Measurements from ENCODE around the gene NEU1. TPM values are rescaled to one million over a fixed set of nuclear protein-coding genes. Genes with fewer than 3 reads are reported as not detected.

Gene NEU1
- polyA plus RNA-seq, 1 donor (not counting 4 experiments of a cell fraction or from before 2014, with no cell fraction given): 27.9 TPM

DNA sequence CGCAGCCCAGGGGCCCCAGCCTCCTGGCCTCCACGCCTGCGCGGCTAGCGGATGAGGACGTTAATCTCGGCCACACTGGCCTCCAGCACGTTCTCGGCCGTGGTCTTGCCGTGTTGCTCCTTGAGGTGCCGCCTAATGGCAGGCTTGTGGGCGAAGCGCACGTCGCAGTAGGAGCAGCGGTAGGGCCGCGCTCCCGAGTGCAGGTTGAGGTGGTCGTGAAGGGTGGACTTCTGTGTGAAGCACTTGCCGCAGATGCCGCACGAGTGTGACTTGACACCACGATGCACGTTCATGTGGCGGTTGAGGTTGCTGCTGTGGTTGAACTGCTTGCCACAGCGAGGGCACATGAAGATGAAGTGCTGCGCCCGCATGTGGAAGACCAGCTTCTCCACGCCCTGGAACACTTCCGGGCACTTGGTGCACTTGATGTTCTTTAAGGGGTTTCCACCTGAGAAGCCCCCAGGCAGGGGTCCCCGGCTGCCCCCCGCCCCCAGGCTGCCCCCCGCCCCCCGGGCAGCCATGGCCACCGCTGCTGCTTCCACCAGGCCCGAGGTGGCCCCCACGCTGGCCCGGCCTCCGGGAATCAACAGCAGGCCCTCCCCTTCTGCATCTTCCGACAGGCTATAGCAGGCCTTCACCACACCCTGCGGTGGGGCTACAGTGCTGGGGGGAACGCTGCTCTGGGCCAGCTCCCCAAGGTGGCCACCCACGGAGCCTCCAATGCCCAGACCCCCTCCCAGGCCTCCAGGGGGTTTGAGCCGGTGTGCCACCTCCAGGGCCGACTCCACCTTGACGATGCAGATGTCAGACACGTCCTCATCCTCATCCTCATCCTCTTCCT, 37.5 kb upstream of the NEU1 start:
- Histone ChIP-seq H3K9me3 (ENCODE audit: control insufficient read depth, low read depth, low read length) (no peaks in the 10 kb centered on the region), H3K36me3 (ENCODE audit: control insufficient read depth in 2 of 2, extremely low read depth in 1 of 2, insufficient read depth in 2 of 2, low read length in 2 of 2) (peaks cover 1 to 5% of the 10 kb centered on the region in 2 experiments), H3K4me3 (ENCODE audit: control insufficient read depth in 2 of 3, extremely low read depth in 1 of 3, insufficient read depth in 2 of 3, low read depth in 1 of 3, low read length in 3 of 3) (no peak overlapping the region), H3K4me2 (ENCODE audit: control insufficient read depth, extremely low read depth, insufficient read depth, low read depth, low read length) (no peak overlapping the region), H3K79me2 (ENCODE audit: control insufficient read depth, insufficient read depth, low read length) (no peaks in the 10 kb centered on the region), H4K20me1 (ENCODE audit: control insufficient read depth, extremely low read depth, insufficient read depth, low read length) (no peaks in the 10 kb centered on the region), H3K9ac (ENCODE audit: control insufficient read depth, extremely low read depth, insufficient read depth, low read length) (no peak overlapping the region), H3K4me1 (ENCODE audit: control insufficient read depth, extremely low read depth, insufficient read depth, low read length) (peaks cover 13% of the 10 kb centered on the region), H3K27ac (ENCODE audit: control insufficient read depth, insufficient read depth, low read length) (no peak overlapping the region), H2AFZ (ENCODE audit: control insufficient read depth, low read length) (no peak overlapping the region), H3K27me3 (ENCODE audit: control insufficient read depth, extremely low read depth, insufficient read depth, low read length) (no peaks in the 10 kb centered on the region), H3K9me1 (ENCODE audit: control insufficient read depth, extremely low read depth, insufficient read depth, low read length) (no peaks in the 10 kb centered on the region)
- no peak for FAIRE-seq
- TF ChIP-seq EZH2 (IDR thresholded peaks at IDR 0.05; ENCODE audit: low read length): no peak
- TF ChIP-seq, protein P1, sequence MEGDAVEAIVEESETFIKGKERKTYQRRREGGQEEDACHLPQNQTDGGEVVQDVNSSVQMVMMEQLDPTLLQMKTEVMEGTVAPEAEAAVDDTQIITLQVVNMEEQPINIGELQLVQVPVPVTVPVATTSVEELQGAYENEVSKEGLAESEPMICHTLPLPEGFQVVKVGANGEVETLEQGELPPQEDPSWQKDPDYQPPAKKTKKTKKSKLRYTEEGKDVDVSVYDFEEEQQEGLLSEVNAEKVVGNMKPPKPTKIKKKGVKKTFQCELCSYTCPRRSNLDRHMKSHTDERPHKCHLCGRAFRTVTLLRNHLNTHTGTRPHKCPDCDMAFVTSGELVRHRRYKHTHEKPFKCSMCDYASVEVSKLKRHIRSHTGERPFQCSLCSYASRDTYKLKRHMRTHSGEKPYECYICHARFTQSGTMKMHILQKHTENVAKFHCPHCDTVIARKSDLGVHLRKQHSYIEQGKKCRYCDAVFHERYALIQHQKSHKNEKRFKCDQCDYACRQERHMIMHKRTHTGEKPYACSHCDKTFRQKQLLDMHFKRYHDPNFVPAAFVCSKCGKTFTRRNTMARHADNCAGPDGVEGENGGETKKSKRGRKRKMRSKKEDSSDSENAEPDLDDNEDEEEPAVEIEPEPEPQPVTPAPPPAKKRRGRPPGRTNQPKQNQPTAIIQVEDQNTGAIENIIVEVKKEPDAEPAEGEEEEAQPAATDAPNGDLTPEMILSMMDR (optimal IDR thresholded peaks at IDR 0.05 in 1 of 3, IDR thresholded peaks at IDR 0.05 in 1 of 3, conservative IDR thresholded peaks at IDR 0.05 in 1 of 3; ENCODE audit: extremely low read depth in 1 of 3, insufficient read depth in 2 of 3, low read length in 3 of 3): no peak
- DNase-seq (ENCODE audit: low read depth, low spot score): no peak
- dilution Hi-C loops (cut with MboI; ENCODE audit: extremely low pct_ligation_motif_present, low sequenced_read_pairs): no loop called here

DNA sequence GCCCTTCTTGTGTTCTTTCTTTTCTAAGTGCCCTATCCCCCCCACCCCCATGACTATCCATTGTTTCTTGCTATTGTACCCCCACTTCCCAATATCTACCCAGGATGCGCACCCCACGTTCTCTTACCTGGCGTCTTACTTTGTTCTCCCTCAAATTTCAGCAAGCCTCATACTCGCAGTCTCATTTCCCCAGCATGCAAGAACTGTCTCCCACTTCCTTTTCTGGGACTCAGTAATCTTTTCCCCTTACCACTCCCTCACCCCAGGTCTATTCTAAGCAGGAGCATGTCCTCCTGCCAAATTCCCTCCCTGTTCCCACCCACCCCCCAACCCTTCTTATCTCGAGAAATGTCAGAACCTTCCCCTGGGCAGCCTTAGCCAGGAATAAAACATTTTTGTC, 36.6 kb upstream of the NEU1 start:
- peaks cover 1 to 5% of the 10 kb centered on the region in 2 experiments for H3K36me3 ChIP-seq (ENCODE audit: control insufficient read depth in 2 of 2, extremely low read depth in 1 of 2, insufficient read depth in 2 of 2, low read length in 2 of 2)
- no peak overlapping the region for H3K9ac ChIP-seq (ENCODE audit: control insufficient read depth, extremely low read depth, insufficient read depth, low read length)
- H3K27ac ChIP-seq (ENCODE audit: control insufficient read depth, insufficient read depth, low read length): no peak overlapping the region
- TF ChIP-seq, protein P1 (optimal IDR thresholded peaks at IDR 0.05 in 1 of 3, IDR thresholded peaks at IDR 0.05 in 1 of 3, conservative IDR thresholded peaks at IDR 0.05 in 1 of 3; ENCODE audit: extremely low read depth in 1 of 3, insufficient read depth in 2 of 3, low read length in 3 of 3): no peak
- no peak for TF ChIP-seq EZH2 (IDR thresholded peaks at IDR 0.05; ENCODE audit: low read length)
- dilution Hi-C loops (cut with MboI; ENCODE audit: extremely low pct_ligation_motif_present, low sequenced_read_pairs): no loop called here
- H3K4me3 ChIP-seq (ENCODE audit: control insufficient read depth in 2 of 3, extremely low read depth in 1 of 3, insufficient read depth in 2 of 3, low read depth in 1 of 3, low read length in 3 of 3): no peak overlapping the region
- DNase-seq (ENCODE audit: low read depth, low spot score) (no peak), FAIRE-seq (no peak)
- H3K9me1 ChIP-seq (ENCODE audit: control insufficient read depth, extremely low read depth, insufficient read depth, low read length): no peaks in the 10 kb centered on the region
- no peak overlapping the region for H2AFZ ChIP-seq (ENCODE audit: control insufficient read depth, low read length)
- no peaks in the 10 kb centered on the region for H3K27me3 ChIP-seq (ENCODE audit: control insufficient read depth, extremely low read depth, insufficient read depth, low read length)
- peaks cover 13% of the 10 kb centered on the region for H3K4me1 ChIP-seq (ENCODE audit: control insufficient read depth, extremely low read depth, insufficient read depth, low read length)
- H3K9me3 ChIP-seq (ENCODE audit: control insufficient read depth, low read depth, low read length): no peaks in the 10 kb centered on the region
- H3K4me2 ChIP-seq (ENCODE audit: control insufficient read depth, extremely low read depth, insufficient read depth, low read depth, low read length): no peak overlapping the region
- no peaks in the 10 kb centered on the region for H3K79me2 ChIP-seq (ENCODE audit: control insufficient read depth, insufficient read depth, low read length)
- no peaks in the 10 kb centered on the region for H4K20me1 ChIP-seq (ENCODE audit: control insufficient read depth, extremely low read depth, insufficient read depth, low read length)

All from keratinocyte (primary cell).